PFSK-1 (cell line): Measurements from ENCODE around the gene DAPL1.

ENCODE experiments used
- FOXP2 ChIP-seq: optimal IDR thresholded peaks from 2 replicates; pipeline ENCODE3; 2011; ENCODE audit warnings: borderline replicate concordance, control low read depth, inconsistent platforms; ENCODE audit not compliant: insufficient read depth; ENCODE audit errors: extremely low read length, extremely low read depth
- POLR2AphosphoS5 ChIP-seq: IDR thresholded peaks from 2 replicates; pipeline ENCODE4 v1.6.1; 2012; ENCODE audit warnings: low read depth, mild to moderate bottlenecking, control low read depth, low read length, moderate library complexity
- SIN3A ChIP-seq: IDR thresholded peaks from 2 replicates; pipeline ENCODE4 v1.6.1; 2012; ENCODE audit warnings: mild to moderate bottlenecking, low read length, moderate library complexity, borderline replicate concordance; ENCODE audit not compliant: insufficient read depth
- TAF1 ChIP-seq: IDR thresholded peaks from 2 replicates; pipeline ENCODE4 v1.6.1; 2012; ENCODE audit warnings: low read length, control low read depth, borderline replicate concordance; ENCODE audit not compliant: insufficient read depth
- TF ChIP-seq, protein P1 (sequence below), 2 experiments: IDR thresholded peaks; 2 replicates each; pipeline versions ENCODE4 v1.6.1 to v1.8.0; 2011 to 2012; ENCODE audit warnings: low read depth in 2 of 2, low read length in 2 of 2, control low read depth in 1 of 2, inconsistent platforms in 1 of 2, mild to moderate bottlenecking in 1 of 2, moderate library complexity in 1 of 2; ENCODE audit not compliant: insufficient read depth in 1 of 2

Gene DAPL1

GRCh38 chr2:158782616-158783015 is 12.5 kb upstream of the DAPL1 start:
- no peak for TF ChIP-seq TAF1
- TF ChIP-seq, protein P1, sequence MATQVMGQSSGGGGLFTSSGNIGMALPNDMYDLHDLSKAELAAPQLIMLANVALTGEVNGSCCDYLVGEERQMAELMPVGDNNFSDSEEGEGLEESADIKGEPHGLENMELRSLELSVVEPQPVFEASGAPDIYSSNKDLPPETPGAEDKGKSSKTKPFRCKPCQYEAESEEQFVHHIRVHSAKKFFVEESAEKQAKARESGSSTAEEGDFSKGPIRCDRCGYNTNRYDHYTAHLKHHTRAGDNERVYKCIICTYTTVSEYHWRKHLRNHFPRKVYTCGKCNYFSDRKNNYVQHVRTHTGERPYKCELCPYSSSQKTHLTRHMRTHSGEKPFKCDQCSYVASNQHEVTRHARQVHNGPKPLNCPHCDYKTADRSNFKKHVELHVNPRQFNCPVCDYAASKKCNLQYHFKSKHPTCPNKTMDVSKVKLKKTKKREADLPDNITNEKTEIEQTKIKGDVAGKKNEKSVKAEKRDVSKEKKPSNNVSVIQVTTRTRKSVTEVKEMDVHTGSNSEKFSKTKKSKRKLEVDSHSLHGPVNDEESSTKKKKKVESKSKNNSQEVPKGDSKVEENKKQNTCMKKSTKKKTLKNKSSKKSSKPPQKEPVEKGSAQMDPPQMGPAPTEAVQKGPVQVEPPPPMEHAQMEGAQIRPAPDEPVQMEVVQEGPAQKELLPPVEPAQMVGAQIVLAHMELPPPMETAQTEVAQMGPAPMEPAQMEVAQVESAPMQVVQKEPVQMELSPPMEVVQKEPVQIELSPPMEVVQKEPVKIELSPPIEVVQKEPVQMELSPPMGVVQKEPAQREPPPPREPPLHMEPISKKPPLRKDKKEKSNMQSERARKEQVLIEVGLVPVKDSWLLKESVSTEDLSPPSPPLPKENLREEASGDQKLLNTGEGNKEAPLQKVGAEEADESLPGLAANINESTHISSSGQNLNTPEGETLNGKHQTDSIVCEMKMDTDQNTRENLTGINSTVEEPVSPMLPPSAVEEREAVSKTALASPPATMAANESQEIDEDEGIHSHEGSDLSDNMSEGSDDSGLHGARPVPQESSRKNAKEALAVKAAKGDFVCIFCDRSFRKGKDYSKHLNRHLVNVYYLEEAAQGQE (IDR thresholded peaks at IDR 0.05; ENCODE audit: insufficient read depth in 1 of 2, low read depth in 2 of 2, low read length in 2 of 2): no peak

DNA sequence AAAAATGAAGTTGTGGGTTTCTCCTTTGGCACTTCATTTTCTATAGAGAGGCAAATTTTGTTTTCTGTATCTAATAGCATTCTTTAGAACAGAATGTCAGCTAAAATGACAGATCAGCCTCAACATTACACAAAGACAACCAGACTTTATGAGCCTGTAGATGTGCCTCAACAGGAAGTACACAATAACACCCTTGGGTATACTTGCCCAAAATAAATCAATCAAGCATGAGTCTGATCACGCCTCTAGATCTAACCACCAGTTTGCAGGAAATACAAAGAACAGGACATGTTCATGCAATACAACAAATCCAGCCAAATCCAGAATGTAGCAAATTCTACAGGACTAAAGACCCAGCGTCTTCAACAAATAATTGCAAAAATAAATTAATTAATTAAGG is 11.2 kb upstream of the DAPL1 start:
- TF ChIP-seq POLR2AphosphoS5 (no peak), TAF1 (no peak), FOXP2 (no peak), SIN3A (no peak)
- TF ChIP-seq, protein P1 (IDR thresholded peaks at IDR 0.05; ENCODE audit: insufficient read depth in 1 of 2, low read depth in 2 of 2, low read length in 2 of 2): no peak

DNA sequence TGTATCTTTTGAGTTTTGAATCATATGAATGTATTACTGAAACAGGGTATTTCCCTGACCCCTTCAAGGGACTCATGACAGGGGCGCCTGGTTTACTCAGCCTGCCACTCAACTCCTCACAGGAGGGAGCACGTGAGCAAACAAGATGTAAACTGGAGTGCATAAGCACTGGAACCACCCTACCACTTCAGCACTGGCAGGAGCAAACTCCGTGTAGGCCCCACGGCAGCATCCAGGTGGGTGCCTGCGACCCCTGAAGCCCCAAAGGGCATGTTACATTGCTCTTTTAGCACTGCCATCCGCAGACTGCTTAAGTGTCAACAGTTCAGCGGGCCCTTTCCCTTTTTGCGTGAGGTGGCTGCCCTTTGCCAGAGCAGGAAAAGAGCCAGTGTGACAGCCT is 8.2 kb upstream of the DAPL1 start:
- TF ChIP-seq POLR2AphosphoS5 (no peak), TAF1 (no peak), FOXP2 (no peak), SIN3A (no peak)
- TF ChIP-seq, protein P1 (IDR thresholded peaks at IDR 0.05; ENCODE audit: insufficient read depth in 1 of 2, low read depth in 2 of 2, low read length in 2 of 2): no peak

GRCh38 chr2:158788951-158789350 is 6.2 kb upstream of the DAPL1 start:
- no peak for TF ChIP-seq SIN3A
- no peak for TF ChIP-seq POLR2AphosphoS5
- no peak for TF ChIP-seq FOXP2
- TF ChIP-seq, protein P1 (IDR thresholded peaks at IDR 0.05; ENCODE audit: insufficient read depth in 1 of 2, low read depth in 2 of 2, low read length in 2 of 2): no peak
- TF ChIP-seq TAF1: no peak

- TF ChIP-seq FOXP2 (no peak), TAF1 (no peak), SIN3A (no peak), POLR2AphosphoS5 (no peak)
- TF ChIP-seq, protein P1 (IDR thresholded peaks at IDR 0.05; ENCODE audit: insufficient read depth in 1 of 2, low read depth in 2 of 2, low read length in 2 of 2): no peak
Measured at GRCh38 chr2:158796652-158797051, 1.5 kb downstream of the DAPL1 start.
